WTC11 (cell line): ENCODE results near the gene LETMD1. TPM values are rescaled to one million over a fixed set of nuclear protein-coding genes. Genes with fewer than 3 reads are reported as not detected.

Experiments
- ATAC-seq: fragments of 200-7000 bp; cut with Tn5 transposase; 2 replicates; pipeline ENCODE4 v1.10.0; 2021; ENCODE audit warnings: mild to moderate bottlenecking, moderate library complexity
- CTCF ChIA-PET: fragments of 300-600 bp; sonication (Branson Sonifier 250); formaldehyde crosslinking; loops from one replicate; lab custom pipeline; 2021; ENCODE audit warnings: antibody characterized with exemption; lab: Charles Lee
- POLR2A ChIA-PET: fragments of 350-600 bp; sonication (Branson Sonifier 250); formaldehyde crosslinking; loops from one replicate; lab custom pipeline; 2021; ENCODE audit warnings: antibody characterized with exemption; lab: Charles Lee
- DNase-seq: peaks from one replicate; pipeline ENCODE4 v3.0.0; 2021; ENCODE audit warnings: low spot score
- H3K27ac Mint-ChIP-seq: 2 replicates; pipeline ENCODE4 v1.8.0; 2021; ENCODE audit warnings: mixed read lengths
- H3K27me3 Mint-ChIP-seq: 2 replicates; pipeline ENCODE4 v1.8.0; 2021; ENCODE audit warnings: low read depth, mild to moderate bottlenecking, moderate library complexity, mixed read lengths
- H3K36me3 Mint-ChIP-seq: 2 replicates; pipeline ENCODE4 v1.8.0; 2021; ENCODE audit warnings: mixed read lengths
- H3K4me1 Mint-ChIP-seq: 2 replicates; pipeline ENCODE4 v1.8.0; 2022; ENCODE audit warnings: mixed read lengths
- H3K4me3 Mint-ChIP-seq: 2 replicates; pipeline ENCODE4 v1.8.0; 2021; ENCODE audit warnings: mild to moderate bottlenecking, moderate library complexity, mixed read lengths
- H3K9me3 Mint-ChIP-seq: 2 replicates; pipeline ENCODE4 v1.8.0; 2021; ENCODE audit warnings: mixed read lengths
- ESRRA ChIP-seq: sonication (generic); formaldehyde crosslinking; IDR thresholded peaks from 2 replicates; pipeline ENCODE4 v1.8.1; 2022; ENCODE audit warnings: mild to moderate bottlenecking, missing genetic modification reagents, borderline replicate concordance
- GABPB1 ChIP-seq: sonication (generic); formaldehyde crosslinking; IDR thresholded peaks from 2 replicates; pipeline ENCODE4 v1.8.1; 2023; ENCODE audit warnings: mild to moderate bottlenecking, missing genetic modification reagents
- GTF2I ChIP-seq: fragments of 250-450 bp; sonication (Bioruptor Pico); conservative IDR thresholded peaks from 2 replicates; pipeline ENCODE4 v1.4.0; 2021; ENCODE audit warnings: mild to moderate bottlenecking
- IRF2 ChIP-seq: sonication (generic); formaldehyde crosslinking; IDR thresholded peaks from 2 replicates; pipeline ENCODE4 v1.8.0; 2022; ENCODE audit warnings: low read depth, missing genetic modification reagents, borderline replicate concordance
- SMAD4 ChIP-seq: sonication (generic); formaldehyde crosslinking; IDR thresholded peaks from 2 replicates; pipeline ENCODE4 v1.8.0; 2022; ENCODE audit warnings: mild to moderate bottlenecking, missing genetic modification reagents
- SOX15 ChIP-seq: fragments of 250-450 bp; sonication (Bioruptor Pico); IDR thresholded peaks from 2 replicates; pipeline ENCODE4 v1.9.0; 2021; ENCODE audit warnings: mild to moderate bottlenecking
- TEAD4 ChIP-seq: sonication (generic); formaldehyde crosslinking; IDR thresholded peaks from 2 replicates; pipeline ENCODE4 v1.8.0; 2022; ENCODE audit warnings: mild to moderate bottlenecking, missing genetic modification reagents
- total RNA-seq: library from RNA; stranded (reverse); gene quantifications from 3 replicates; pipeline ENCODE4 v1.2.3, GENCODE V29; 2021
- TF ChIP-seq, protein P1 (sequence below): sonication (generic); formaldehyde crosslinking; IDR thresholded peaks from 2 replicates; pipeline ENCODE4 v1.8.1; 2022; ENCODE audit warnings: low read depth, missing genetic modification reagents, borderline replicate concordance
- TF ChIP-seq, protein P2 (sequence below): fragments of 250-450 bp; sonication (Bioruptor Pico); IDR thresholded peaks from 2 replicates; pipeline ENCODE4 v1.9.0; 2021; ENCODE audit warnings: mild to moderate bottlenecking
- TF ChIP-seq, protein P3 (sequence below): fragments of 250-450 bp; sonication (Bioruptor Pico); conservative IDR thresholded peaks from 2 replicates; pipeline ENCODE4 v1.9.0; 2021; ENCODE audit warnings: mild to moderate bottlenecking
- TF ChIP-seq, protein P4 (sequence below): sonication (generic); formaldehyde crosslinking; IDR thresholded peaks from 2 replicates; pipeline ENCODE4 v1.8.1; 2023; ENCODE audit warnings: mild to moderate bottlenecking, missing genetic modification reagents, borderline replicate concordance
- TF ChIP-seq, protein P5 (sequence below): fragments of 250-450 bp; sonication (Bioruptor Pico); IDR thresholded peaks from 2 replicates; pipeline ENCODE4 v1.9.0; 2021; ENCODE audit warnings: mild to moderate bottlenecking
- TF ChIP-seq, protein P6 (sequence below): sonication (generic); formaldehyde crosslinking; IDR thresholded peaks from 2 replicates; pipeline ENCODE4 v1.8.1; 2023; ENCODE audit warnings: mild to moderate bottlenecking, missing genetic modification reagents

Gene LETMD1
- total RNA-seq, 1 experiment from 2014 or later, result 43.3 TPM

DNA sequence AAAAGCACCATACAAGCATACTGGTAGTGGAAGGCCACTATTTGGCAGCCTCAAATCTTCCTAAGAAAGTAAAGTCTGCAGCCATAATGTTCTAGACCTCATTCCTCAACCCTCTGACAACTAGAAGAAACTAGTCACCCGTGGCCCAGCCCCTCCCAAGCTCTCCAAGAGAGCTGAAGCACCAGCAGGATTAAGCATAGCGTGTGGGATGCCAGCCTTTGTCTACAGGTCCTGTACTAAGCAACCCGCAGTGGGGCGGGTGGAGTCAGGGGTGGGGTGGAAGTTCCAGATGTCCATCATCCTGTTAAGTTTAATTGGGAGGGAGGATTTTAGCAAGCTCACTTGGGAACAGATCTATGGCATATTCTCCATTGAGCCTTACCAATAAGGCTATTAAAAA, 36.2 kb upstream of the LETMD1 start:
- H3K36me3 Mint-ChIP-seq, result peaks cover 17% of the 10 kb centered on the region
- no peaks in the 10 kb centered on the region for H3K27me3 Mint-ChIP-seq
- peak; percentile 38; the same call in 1 of the 2 replicates for ATAC-seq
- ChIA-PET CTCF (interaction anchor here (1.2 to 1.3 kb wide), 2 partner anchors 16 to 169 kb away, joined by 3 to 4 read pairs; partner anchors contain the start of gene TMPRSS12), POLR2A (interaction anchor here (0.6 to 0.7 kb wide), 2 partner anchors 15 to 161 kb away, joined by 3 to 8 read pairs; partner anchors contain the start of genes SLC11A2 and TFCP2)
- H3K4me1 Mint-ChIP-seq, result peaks cover 23% of the 10 kb centered on the region
- H3K27ac Mint-ChIP-seq, result no peak overlapping the region
- no peak for TF ChIP-seq GTF2I
- TF ChIP-seq SMAD4, result no peak
- TF ChIP-seq, protein P1, sequence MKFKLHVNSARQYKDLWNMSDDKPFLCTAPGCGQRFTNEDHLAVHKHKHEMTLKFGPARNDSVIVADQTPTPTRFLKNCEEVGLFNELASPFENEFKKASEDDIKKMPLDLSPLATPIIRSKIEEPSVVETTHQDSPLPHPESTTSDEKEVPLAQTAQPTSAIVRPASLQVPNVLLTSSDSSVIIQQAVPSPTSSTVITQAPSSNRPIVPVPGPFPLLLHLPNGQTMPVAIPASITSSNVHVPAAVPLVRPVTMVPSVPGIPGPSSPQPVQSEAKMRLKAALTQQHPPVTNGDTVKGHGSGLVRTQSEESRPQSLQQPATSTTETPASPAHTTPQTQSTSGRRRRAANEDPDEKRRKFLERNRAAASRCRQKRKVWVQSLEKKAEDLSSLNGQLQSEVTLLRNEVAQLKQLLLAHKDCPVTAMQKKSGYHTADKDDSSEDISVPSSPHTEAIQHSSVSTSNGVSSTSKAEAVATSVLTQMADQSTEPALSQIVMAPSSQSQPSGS (CRISPR knock-in tag), result no peak
- TF ChIP-seq, protein P2, sequence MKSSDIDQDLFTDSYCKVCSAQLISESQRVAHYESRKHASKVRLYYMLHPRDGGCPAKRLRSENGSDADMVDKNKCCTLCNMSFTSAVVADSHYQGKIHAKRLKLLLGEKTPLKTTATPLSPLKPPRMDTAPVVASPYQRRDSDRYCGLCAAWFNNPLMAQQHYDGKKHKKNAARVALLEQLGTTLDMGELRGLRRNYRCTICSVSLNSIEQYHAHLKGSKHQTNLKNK (CRISPR knock-in tag), result no peak
- TF ChIP-seq, protein P3, sequence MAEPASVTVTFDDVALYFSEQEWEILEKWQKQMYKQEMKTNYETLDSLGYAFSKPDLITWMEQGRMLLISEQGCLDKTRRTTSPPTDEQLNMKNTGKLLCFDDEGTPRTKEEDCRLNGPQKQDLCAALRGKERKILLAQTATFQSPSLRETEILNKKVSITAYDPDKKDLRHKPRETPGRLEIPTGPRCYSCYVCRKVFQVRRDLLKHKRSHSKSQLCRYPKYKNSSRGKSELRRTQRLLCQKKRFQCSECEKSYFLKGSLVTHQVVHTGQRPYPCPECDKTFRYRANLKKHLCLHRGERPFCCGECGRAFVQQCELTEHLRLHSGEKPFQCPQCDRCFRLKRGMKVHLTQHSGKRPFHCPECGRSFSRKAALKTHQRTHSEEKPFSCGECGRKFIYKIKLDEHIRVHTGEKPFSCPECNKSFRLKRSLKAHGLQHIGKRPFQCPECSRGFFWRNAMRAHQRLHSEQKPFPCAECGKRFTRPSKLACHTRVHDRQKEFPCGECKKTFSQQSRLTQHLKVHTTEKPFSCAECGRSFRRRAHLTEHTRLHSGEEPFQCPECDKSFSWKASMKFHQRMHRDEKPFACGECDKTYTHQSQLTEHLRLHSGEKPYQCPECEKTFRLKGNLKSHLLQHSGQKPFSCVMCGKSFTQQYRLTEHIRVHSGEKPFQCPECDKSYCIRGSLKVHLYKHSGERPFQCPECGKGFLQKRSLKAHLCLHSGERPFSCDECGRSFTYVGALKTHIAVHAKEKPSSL (CRISPR knock-in tag), result no peak
- TF ChIP-seq, protein P4, sequence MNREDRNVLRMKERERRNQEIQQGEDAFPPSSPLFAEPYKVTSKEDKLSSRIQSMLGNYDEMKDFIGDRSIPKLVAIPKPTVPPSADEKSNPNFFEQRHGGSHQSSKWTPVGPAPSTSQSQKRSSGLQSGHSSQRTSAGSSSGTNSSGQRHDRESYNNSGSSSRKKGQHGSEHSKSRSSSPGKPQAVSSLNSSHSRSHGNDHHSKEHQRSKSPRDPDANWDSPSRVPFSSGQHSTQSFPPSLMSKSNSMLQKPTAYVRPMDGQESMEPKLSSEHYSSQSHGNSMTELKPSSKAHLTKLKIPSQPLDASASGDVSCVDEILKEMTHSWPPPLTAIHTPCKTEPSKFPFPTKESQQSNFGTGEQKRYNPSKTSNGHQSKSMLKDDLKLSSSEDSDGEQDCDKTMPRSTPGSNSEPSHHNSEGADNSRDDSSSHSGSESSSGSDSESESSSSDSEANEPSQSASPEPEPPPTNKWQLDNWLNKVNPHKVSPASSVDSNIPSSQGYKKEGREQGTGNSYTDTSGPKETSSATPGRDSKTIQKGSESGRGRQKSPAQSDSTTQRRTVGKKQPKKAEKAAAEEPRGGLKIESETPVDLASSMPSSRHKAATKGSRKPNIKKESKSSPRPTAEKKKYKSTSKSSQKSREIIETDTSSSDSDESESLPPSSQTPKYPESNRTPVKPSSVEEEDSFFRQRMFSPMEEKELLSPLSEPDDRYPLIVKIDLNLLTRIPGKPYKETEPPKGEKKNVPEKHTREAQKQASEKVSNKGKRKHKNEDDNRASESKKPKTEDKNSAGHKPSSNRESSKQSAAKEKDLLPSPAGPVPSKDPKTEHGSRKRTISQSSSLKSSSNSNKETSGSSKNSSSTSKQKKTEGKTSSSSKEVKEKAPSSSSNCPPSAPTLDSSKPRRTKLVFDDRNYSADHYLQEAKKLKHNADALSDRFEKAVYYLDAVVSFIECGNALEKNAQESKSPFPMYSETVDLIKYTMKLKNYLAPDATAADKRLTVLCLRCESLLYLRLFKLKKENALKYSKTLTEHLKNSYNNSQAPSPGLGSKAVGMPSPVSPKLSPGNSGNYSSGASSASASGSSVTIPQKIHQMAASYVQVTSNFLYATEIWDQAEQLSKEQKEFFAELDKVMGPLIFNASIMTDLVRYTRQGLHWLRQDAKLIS, result no peak
- TF ChIP-seq GABPB1 (CRISPR knock-in tag), result no peak
- no peak for TF ChIP-seq IRF2
- no peak for TF ChIP-seq TEAD4 (CRISPR knock-in tag)
- TF ChIP-seq, protein P5, sequence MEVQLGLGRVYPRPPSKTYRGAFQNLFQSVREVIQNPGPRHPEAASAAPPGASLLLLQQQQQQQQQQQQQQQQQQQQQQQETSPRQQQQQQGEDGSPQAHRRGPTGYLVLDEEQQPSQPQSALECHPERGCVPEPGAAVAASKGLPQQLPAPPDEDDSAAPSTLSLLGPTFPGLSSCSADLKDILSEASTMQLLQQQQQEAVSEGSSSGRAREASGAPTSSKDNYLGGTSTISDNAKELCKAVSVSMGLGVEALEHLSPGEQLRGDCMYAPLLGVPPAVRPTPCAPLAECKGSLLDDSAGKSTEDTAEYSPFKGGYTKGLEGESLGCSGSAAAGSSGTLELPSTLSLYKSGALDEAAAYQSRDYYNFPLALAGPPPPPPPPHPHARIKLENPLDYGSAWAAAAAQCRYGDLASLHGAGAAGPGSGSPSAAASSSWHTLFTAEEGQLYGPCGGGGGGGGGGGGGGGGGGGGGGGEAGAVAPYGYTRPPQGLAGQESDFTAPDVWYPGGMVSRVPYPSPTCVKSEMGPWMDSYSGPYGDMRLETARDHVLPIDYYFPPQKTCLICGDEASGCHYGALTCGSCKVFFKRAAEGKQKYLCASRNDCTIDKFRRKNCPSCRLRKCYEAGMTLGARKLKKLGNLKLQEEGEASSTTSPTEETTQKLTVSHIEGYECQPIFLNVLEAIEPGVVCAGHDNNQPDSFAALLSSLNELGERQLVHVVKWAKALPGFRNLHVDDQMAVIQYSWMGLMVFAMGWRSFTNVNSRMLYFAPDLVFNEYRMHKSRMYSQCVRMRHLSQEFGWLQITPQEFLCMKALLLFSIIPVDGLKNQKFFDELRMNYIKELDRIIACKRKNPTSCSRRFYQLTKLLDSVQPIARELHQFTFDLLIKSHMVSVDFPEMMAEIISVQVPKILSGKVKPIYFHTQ (CRISPR knock-in tag), result no peak
- TF ChIP-seq SOX15 (CRISPR knock-in tag), result no peak
- TF ChIP-seq, protein P6, sequence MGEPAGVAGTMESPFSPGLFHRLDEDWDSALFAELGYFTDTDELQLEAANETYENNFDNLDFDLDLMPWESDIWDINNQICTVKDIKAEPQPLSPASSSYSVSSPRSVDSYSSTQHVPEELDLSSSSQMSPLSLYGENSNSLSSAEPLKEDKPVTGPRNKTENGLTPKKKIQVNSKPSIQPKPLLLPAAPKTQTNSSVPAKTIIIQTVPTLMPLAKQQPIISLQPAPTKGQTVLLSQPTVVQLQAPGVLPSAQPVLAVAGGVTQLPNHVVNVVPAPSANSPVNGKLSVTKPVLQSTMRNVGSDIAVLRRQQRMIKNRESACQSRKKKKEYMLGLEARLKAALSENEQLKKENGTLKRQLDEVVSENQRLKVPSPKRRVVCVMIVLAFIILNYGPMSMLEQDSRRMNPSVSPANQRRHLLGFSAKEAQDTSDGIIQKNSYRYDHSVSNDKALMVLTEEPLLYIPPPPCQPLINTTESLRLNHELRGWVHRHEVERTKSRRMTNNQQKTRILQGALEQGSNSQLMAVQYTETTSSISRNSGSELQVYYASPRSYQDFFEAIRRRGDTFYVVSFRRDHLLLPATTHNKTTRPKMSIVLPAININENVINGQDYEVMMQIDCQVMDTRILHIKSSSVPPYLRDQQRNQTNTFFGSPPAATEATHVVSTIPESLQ (CRISPR knock-in tag), result no peak
- no peak for TF ChIP-seq ESRRA (CRISPR knock-in tag)
- no peaks in the 10 kb centered on the region for H3K9me3 Mint-ChIP-seq
- DNase-seq, result no peak
- H3K4me3 Mint-ChIP-seq, result no peak overlapping the region
